ENCODE results near the gene TTLL10.
"Not testable (repeated sequence)": the region's sequence is repeated elsewhere in the genome, so short reads cannot be mapped to it uniquely, and the experiment has no call there.

The TTLL10 gene

DNA sequence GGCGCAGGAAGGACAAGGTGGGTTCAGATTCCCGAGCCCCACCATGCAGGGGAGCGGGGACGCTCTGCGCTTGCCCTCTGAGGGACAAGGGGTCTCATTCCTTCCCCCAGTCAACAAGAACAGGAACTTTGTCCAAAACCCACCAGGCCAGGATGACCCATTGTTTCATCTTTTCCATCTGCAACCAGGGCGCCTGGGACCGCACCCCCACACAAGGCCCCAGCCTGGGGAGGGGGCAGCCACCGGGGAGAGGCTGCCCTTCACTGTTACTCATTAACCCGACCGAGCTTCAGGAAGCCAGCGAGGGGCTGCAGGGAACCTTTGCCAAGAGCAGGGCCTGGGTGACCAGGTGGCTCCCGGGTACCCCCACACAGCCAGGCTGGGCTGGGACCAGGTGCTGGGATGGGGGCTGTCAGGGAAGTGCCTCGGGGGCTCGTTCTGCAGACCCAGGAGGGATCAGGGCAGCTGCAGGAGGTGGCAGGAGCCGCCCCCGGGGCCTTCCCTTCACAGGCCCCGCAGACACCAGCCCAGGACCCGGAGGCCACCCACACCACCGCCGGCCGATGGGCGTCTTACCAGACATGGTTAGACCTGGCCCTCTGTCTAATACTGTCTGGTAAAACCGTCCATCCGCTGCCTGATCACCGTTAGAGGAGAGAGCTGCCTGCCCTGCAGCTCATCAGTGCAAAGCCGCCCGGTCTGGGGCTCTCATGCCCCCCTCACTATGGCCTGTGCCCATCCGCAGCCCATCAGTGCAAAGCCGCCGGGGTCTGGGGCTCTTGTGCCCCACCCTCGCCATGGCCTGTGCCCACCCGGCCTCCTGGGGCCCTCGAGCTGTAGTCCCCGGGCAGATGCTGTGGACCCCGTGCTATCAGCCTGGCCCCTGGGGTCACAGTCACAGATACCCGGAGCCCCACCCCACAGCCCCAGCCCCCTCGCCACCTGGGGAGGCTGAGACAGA is 4.9 kb upstream of the TTLL10 start:
- Mint-ChIP-seq H3K4me3 (no peak overlapping the region), H3K27me3 (peaks cover 9% of the 10 kb centered on the region), H3K9me3 (no peaks in the 10 kb centered on the region), H3K4me1 (ENCODE audit: low read depth) (peaks cover 18% of the 10 kb centered on the region), H3K27ac (no peak overlapping the region), H3K36me3 (ENCODE audit: low read depth) (no peaks in the 10 kb centered on the region)
- DNase-seq = no peak

GRCh38 chr1:1169429-1170214 is 4.1 kb upstream of the TTLL10 start:
- Mint-ChIP-seq H3K27me3 (peaks cover 9% of the 10 kb centered on the region), H3K4me3 (no peak overlapping the region), H3K27ac (no peak overlapping the region), H3K4me1 (ENCODE audit: low read depth) (peaks cover 23% of the 10 kb centered on the region), H3K36me3 (ENCODE audit: low read depth) (no peaks in the 10 kb centered on the region), H3K9me3 (no peaks in the 10 kb centered on the region)
- DNase-seq = no peak

GRCh38 chr1:1170215-1171091 is 3.2 kb upstream of the TTLL10 start:
- DNase-seq = no peak
- Mint-ChIP-seq H3K27ac (no peak overlapping the region), H3K36me3 (ENCODE audit: low read depth) (no peaks in the 10 kb centered on the region), H3K4me1 (ENCODE audit: low read depth) (peaks cover 23% of the 10 kb centered on the region), H3K27me3 (peaks cover 9% of the 10 kb centered on the region), H3K4me3 (no peak overlapping the region), H3K9me3 (no peaks in the 10 kb centered on the region)

DNA sequence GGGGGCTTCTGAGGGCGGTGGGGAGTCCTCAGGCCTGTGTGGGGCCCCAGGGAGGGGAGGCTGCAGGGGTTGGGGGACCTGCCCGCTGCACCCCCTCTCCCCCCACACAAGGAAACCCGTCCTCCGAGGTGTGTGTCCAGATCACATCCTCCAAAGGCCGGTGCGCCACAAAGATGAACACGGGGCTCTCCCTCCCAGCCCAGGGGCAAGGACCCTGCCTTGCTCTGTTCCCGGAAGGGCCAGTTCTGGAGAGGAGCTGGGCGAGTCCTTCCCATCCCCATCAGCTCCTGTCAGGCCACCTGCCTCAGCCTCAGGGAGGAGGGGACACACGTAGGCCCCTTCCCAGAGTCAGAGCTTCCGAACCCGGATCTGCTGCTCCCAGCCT is 2.5 kb upstream of the TTLL10 start:
- H3K36me3 Mint-ChIP-seq (ENCODE audit: low read depth) = no peaks in the 10 kb centered on the region
- H3K4me3 Mint-ChIP-seq = no peak overlapping the region
- H3K27me3 Mint-ChIP-seq = peaks cover 9% of the 10 kb centered on the region
- H3K4me1 Mint-ChIP-seq (ENCODE audit: low read depth) = peaks cover 23% of the 10 kb centered on the region
- DNase-seq = no peak
- H3K27ac Mint-ChIP-seq = no peak overlapping the region
- H3K9me3 Mint-ChIP-seq = no peaks in the 10 kb centered on the region

- Mint-ChIP-seq H3K27ac (peak overlapping the region; percentile 26), H3K4me3 (no peak overlapping the region), H3K4me1 (ENCODE audit: low read depth) (peaks cover 23% of the 10 kb centered on the region)
Observed at GRCh38 chr1:1171546-1172340, 1.9 kb upstream of the TTLL10 start.

DNA sequence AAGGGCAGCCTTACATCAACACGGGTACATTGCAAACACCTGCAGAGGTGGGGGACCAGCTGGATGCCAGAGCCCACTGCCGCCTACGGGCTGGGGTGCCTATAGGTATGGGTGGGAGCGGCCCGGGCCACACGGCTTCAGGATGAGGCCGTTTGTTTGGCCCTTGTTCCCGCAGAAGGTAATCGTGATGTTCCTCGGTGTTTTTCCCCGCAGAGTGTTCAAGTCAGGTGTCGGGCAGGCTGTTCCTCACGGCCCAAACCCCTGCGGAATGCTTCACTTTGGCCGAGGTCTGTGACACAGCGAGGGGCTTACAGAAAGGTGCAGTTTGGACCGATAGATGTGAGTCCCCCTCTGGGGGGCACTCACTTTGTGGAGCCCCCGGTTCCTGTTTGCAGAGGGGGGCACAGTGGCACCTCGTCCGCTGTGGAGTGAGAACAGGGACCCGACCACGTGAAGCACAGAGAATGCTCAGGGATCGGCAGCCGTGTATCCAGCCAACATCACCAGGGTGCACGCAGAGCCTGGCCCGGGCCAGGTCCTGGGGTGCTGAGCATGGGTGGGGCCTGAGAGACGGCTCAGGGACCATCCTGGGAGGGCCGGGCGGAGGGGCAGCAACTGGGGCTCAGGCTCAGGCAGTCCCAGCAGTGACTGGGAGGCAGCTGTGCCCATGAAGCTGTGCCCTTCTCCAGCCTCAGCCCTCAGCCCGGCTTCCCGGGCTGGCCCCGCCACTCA is 453 bp upstream of the TTLL10 start:
- Mint-ChIP-seq H3K27ac (no peak overlapping the region), H3K9me3 (no peaks in the 10 kb centered on the region), H3K4me3 (no peak overlapping the region), H3K27me3 (peaks cover 9% of the 10 kb centered on the region), H3K36me3 (ENCODE audit: low read depth) (no peaks in the 10 kb centered on the region), H3K4me1 (ENCODE audit: low read depth) (peaks cover 23% of the 10 kb centered on the region)
- no peak for DNase-seq

More at GRCh38 chr1:1171546-1172340, 1.9 kb upstream of the TTLL10 start:
- H3K9me3 Mint-ChIP-seq = no peaks in the 10 kb centered on the region
- no peaks in the 10 kb centered on the region for H3K36me3 Mint-ChIP-seq (ENCODE audit: low read depth)
- peaks cover 9% of the 10 kb centered on the region for H3K27me3 Mint-ChIP-seq
- peak; percentile 54 for DNase-seq

DNA sequence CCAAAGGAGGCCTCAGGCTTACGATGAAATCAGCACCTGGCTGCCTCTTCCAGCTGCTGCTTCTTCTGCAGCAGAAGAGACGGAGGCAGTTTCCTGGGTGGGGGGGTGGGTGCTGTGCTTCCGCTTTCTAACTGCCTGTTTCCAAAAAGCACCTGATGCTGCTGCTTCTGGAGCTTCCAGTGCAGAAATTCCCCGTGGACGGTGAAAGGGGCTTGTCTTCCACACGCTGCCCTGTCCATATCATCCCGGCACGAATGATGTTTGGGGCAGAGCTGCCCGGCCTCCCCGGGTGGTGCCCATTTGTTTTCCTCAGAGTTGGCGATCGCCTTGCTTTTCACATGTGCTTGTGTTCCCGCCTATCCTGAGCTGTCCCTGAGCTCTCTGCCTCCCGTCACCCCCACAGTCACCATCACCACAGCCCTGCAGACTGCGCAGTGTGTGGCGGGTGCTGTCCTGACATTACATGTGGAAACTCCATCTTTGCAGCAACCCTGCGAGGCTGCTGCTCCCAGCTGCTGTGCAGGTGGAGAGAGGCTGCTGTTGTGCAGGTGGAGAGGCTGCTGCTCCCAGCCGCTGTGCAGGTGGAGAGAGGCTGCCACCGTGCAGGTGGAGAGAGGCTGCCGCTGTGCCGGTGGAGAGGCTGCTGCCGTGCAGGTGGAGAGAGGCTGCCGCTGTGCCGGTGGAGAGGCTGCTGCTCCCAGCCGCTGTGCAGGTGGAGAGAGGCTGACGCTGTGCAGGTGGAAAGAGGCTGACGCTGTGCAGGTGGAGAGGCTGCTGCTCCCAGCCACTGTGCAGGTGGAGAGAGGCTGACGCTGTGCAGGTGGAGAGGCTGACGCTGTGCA is 1.8 kb downstream of the TTLL10 start:
- Mint-ChIP-seq H3K4me1 (ENCODE audit: low read depth) (peaks cover 17% of the 10 kb centered on the region), H3K36me3 (ENCODE audit: low read depth) (no peaks in the 10 kb centered on the region), H3K27me3 (peaks cover 4% of the 10 kb centered on the region), H3K9me3 (no peaks in the 10 kb centered on the region), H3K4me3 (no peak overlapping the region), H3K27ac (no peak overlapping the region)
- DNase-seq = no peak

DNA sequence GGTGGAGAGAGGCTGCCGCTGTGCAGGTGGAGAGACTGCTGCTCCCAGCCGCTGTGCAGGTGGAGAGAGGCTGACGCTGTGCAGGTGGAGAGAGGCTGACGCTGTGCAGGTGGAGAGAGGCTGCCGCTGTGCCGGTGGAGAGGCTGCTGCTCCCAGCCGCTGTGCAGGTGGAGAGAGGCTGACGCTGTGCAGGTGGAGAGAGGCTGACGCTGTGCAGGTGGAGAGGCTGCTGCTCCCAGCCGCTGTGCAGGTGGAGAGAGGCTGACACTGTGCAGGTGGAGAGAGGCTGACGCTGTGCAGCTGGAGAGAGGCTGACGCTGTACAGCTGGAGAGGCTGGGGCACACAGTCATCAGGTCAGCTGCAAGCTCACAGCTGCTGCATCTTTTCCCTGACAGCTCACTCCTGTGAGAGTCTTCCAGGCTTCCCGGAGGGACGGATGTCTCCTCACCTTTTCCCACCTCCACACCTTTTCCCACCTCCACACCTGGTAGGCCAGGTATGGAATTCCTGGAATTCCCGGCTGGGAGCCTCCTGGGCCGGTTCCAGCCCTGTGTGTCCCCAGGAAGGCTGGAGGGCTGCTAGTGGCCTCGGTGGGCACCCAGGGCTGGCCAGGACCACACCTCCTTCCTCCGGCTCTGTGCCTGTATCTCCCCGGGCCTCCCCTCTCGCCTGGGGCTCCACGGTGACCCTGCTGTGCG is 2.5 kb downstream of the TTLL10 start:
- H3K27ac Mint-ChIP-seq; H3K27me3 Mint-ChIP-seq; H3K9me3 Mint-ChIP-seq; H3K4me3 Mint-ChIP-seq; H3K36me3 Mint-ChIP-seq (ENCODE audit: low read depth); DNase-seq: not testable (repeated sequence)
- H3K4me1 Mint-ChIP-seq (ENCODE audit: low read depth) = peaks cover 17% of the 10 kb centered on the region

DNA sequence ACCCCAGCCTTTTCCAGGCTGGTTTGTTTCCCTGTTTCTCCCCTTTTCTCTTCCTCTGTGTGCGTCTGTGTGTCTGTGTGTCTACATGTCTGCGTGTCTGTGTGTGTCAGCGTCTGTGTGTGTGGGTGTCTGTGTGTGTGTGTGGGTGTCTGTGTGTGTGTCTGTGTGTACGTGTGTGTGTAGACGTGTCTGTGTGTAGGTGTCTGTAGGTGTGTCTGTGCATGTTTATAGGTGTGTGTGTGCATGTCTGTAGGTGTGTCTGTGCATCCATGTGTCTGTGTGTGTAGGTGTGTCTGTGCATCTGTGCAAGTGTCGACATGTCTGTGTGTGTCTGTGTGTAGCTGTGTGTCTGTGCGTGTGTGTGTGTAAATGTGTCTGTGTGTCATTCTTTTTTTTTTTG is 3.3 kb downstream of the TTLL10 start:
- H3K36me3 Mint-ChIP-seq (ENCODE audit: low read depth) = no peaks in the 10 kb centered on the region
- no peak for DNase-seq
- H3K27me3 Mint-ChIP-seq = peaks cover 11% of the 10 kb centered on the region
- no peaks in the 10 kb centered on the region for H3K9me3 Mint-ChIP-seq
- H3K4me1 Mint-ChIP-seq (ENCODE audit: low read depth) = peaks cover 16% of the 10 kb centered on the region
- H3K27ac Mint-ChIP-seq = peak overlapping the region; percentile 15
- no peak overlapping the region for H3K4me3 Mint-ChIP-seq

DNA sequence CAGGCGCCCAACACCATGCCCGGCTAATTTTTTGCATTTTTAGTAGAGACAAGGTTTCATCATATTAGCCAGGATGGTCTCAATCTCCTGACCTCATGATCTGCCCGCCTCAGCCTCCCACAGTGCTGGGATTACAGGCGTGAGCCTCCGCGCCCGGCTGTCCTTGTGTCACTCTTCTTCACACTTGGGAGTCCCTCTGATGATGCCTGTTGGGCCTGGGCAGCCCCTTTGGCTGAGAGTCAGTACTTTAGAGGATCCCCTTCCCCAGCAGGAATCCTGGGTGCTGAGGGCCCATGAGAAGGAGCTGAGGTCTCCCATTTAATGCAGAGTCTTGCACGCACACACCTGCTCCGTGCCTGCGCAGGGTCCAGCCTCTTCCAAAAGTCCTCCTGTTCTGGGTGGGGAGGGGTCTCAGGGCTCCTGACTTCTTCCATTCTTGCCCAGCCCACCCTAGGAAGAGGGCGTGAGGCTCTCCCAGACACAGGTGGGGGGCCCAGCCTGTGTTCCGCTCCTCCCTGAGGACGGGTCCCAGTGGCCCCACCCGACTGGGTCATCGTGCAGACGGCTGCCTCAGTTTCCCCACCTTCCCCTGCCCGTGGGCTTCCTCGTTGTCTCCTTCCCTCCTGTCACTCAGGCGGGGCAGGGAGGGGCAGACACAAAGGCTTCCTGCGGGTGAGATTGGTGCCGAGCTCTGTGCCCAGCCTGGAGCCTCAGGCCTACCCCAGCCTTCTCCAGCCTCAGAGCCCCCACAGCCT is 3.9 kb downstream of the TTLL10 start:
- Mint-ChIP-seq H3K4me1 (ENCODE audit: low read depth) (peaks cover 14% of the 10 kb centered on the region), H3K4me3 (no peak overlapping the region), H3K27me3 (peaks cover 7% of the 10 kb centered on the region), H3K9me3 (no peaks in the 10 kb centered on the region), H3K36me3 (ENCODE audit: low read depth) (no peaks in the 10 kb centered on the region), H3K27ac (no peak overlapping the region)
- no peak for DNase-seq

DNA sequence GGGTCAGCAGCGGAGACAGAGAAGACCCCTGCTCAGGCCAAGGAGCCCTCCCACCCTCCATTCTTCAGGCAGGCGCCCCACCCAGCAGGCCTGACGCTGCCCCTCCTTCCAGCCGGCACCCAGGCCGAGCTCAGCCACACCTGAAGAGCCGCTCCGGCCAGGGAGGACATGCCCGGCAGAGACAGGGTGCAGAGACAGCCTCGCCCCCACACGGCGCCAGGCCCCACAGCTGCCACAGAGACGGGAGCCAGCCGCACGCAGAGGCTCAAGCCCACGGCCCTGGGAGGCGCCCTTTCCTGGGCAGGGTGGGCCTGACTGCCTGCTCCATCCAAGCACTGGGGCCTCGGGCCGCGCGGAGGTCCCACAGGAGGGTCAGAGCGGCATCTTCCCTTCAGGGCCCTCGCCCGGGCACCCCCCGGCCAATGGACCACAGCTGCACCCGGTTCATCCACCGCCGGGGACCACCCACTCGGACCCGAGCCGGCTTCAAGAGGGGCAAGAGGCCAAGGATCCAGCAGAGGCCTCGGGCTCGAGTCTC is 5.2 kb downstream of the TTLL10 start:
- no peak for DNase-seq
- Mint-ChIP-seq H3K9me3 (no peaks in the 10 kb centered on the region), H3K27ac (no peak overlapping the region), H3K27me3 (peaks cover 7% of the 10 kb centered on the region), H3K36me3 (ENCODE audit: low read depth) (no peaks in the 10 kb centered on the region), H3K4me1 (ENCODE audit: low read depth) (peaks cover 8% of the 10 kb centered on the region), H3K4me3 (no peak overlapping the region)

All from activated T-cell treated with anti-CD3 and anti-CD28 coated beads, Interleukin-2, amount 50 U/mL, for 24 hours (primary cell).